WTC11 (cell line): Measurements from ENCODE around the gene MSLN. TPM values are rescaled to one million over a fixed set of nuclear protein-coding genes. Genes with fewer than 3 reads are reported as not detected.

Source experiments
- ATAC-seq: fragments of 200-7000 bp; cut with Tn5 transposase; 2 replicates; pipeline ENCODE4 v1.10.0; 2021; ENCODE audit warnings: mild to moderate bottlenecking, moderate library complexity
- CTCF ChIA-PET: fragments of 300-600 bp; sonication (Branson Sonifier 250); formaldehyde crosslinking; loops from one replicate; lab custom pipeline; 2021; ENCODE audit warnings: antibody characterized with exemption; lab: Charles Lee
- POLR2A ChIA-PET: fragments of 350-600 bp; sonication (Branson Sonifier 250); formaldehyde crosslinking; loops from one replicate; lab custom pipeline; 2021; ENCODE audit warnings: antibody characterized with exemption; lab: Charles Lee
- DNase-seq: peaks from one replicate; pipeline ENCODE4 v3.0.0; 2021; ENCODE audit warnings: low spot score
- H3K27ac Mint-ChIP-seq: 2 replicates; pipeline ENCODE4 v1.8.0; 2021; ENCODE audit warnings: mixed read lengths
- H3K27me3 Mint-ChIP-seq: 2 replicates; pipeline ENCODE4 v1.8.0; 2021; ENCODE audit warnings: low read depth, mild to moderate bottlenecking, moderate library complexity, mixed read lengths
- H3K36me3 Mint-ChIP-seq: 2 replicates; pipeline ENCODE4 v1.8.0; 2021; ENCODE audit warnings: mixed read lengths
- H3K4me1 Mint-ChIP-seq: 2 replicates; pipeline ENCODE4 v1.8.0; 2022; ENCODE audit warnings: mixed read lengths
- H3K4me3 Mint-ChIP-seq: 2 replicates; pipeline ENCODE4 v1.8.0; 2021; ENCODE audit warnings: mild to moderate bottlenecking, moderate library complexity, mixed read lengths
- H3K9me3 Mint-ChIP-seq: 2 replicates; pipeline ENCODE4 v1.8.0; 2021; ENCODE audit warnings: mixed read lengths
- AR ChIP-seq: fragments of 250-450 bp; sonication (Bioruptor Pico); IDR thresholded peaks from 2 replicates; pipeline ENCODE4 v1.9.0; 2021; ENCODE audit warnings: mild to moderate bottlenecking
- ARID4B ChIP-seq: sonication (generic); formaldehyde crosslinking; IDR thresholded peaks from 2 replicates; pipeline ENCODE4 v1.8.0; 2023; ENCODE audit warnings: missing genetic modification reagents, mild to moderate bottlenecking, borderline replicate concordance
- ATF2 ChIP-seq: sonication (generic); formaldehyde crosslinking; IDR thresholded peaks from 2 replicates; pipeline ENCODE4 v1.8.1; 2022; ENCODE audit warnings: low read depth, missing genetic modification reagents, borderline replicate concordance
- ATF3 ChIP-seq: sonication (generic); formaldehyde crosslinking; conservative IDR thresholded peaks from 2 replicates; pipeline ENCODE4 v1.8.1; 2022; ENCODE audit warnings: mild to moderate bottlenecking, missing genetic modification reagents
- FOXJ3 ChIP-seq: sonication (generic); formaldehyde crosslinking; IDR thresholded peaks from 2 replicates; pipeline ENCODE4 v1.9.0; 2021; ENCODE audit warnings: missing genetic modification reagents, mild to moderate bottlenecking, borderline replicate concordance
- FOXP4 ChIP-seq: sonication (generic); formaldehyde crosslinking; IDR thresholded peaks from 2 replicates; pipeline ENCODE4 v1.8.0; 2022; ENCODE audit warnings: mild to moderate bottlenecking, missing genetic modification reagents
- GRHL2 ChIP-seq: fragments of 250-450 bp; sonication (Bioruptor Pico); IDR thresholded peaks from 2 replicates; pipeline ENCODE4 v1.8.0; 2022; ENCODE audit warnings: mild to moderate bottlenecking, moderate library complexity; ENCODE audit not compliant: insufficient replicate concordance, severe bottlenecking
- KAT7 ChIP-seq: sonication (generic); formaldehyde crosslinking; IDR thresholded peaks from 2 replicates; pipeline ENCODE4 v1.8.1; 2023; ENCODE audit warnings: missing genetic modification reagents, mild to moderate bottlenecking, borderline replicate concordance
- NR2C2 ChIP-seq: sonication (generic); formaldehyde crosslinking; IDR thresholded peaks from 2 replicates; pipeline ENCODE4 v1.8.0; 2022; ENCODE audit warnings: mild to moderate bottlenecking, missing genetic modification reagents
- RORB ChIP-seq: fragments of 250-450 bp; sonication (Bioruptor Pico); IDR thresholded peaks from 2 replicates; pipeline ENCODE4 v1.9.0; 2021; ENCODE audit warnings: mild to moderate bottlenecking
- SP1 ChIP-seq: sonication (generic); formaldehyde crosslinking; conservative IDR thresholded peaks from 2 replicates; pipeline ENCODE4 v1.8.1; 2022; ENCODE audit warnings: missing genetic modification reagents
- TCF7 ChIP-seq: sonication (generic); formaldehyde crosslinking; IDR thresholded peaks from 2 replicates; pipeline ENCODE4 v1.8.0; 2022; ENCODE audit warnings: mild to moderate bottlenecking, low read depth, missing genetic modification reagents, moderate library complexity
- TEAD4 ChIP-seq: sonication (generic); formaldehyde crosslinking; IDR thresholded peaks from 2 replicates; pipeline ENCODE4 v1.8.0; 2022; ENCODE audit warnings: mild to moderate bottlenecking, missing genetic modification reagents
- total RNA-seq: library from RNA; stranded (reverse); gene quantifications from 3 replicates; pipeline ENCODE4 v1.2.3, GENCODE V29; 2021
- TF ChIP-seq, protein P1 (sequence below): sonication (generic); formaldehyde crosslinking; IDR thresholded peaks from 2 replicates; pipeline ENCODE4 v1.8.0; 2023; ENCODE audit warnings: missing genetic modification reagents
- TF ChIP-seq, protein P2 (sequence below): sonication (generic); formaldehyde crosslinking; IDR thresholded peaks from 2 replicates; pipeline ENCODE4 v1.8.1; 2022; ENCODE audit warnings: mild to moderate bottlenecking, missing genetic modification reagents, moderate library complexity, borderline replicate concordance
- TF ChIP-seq, protein P3 (sequence below): sonication (generic); formaldehyde crosslinking; IDR thresholded peaks from 2 replicates; pipeline ENCODE4 v1.8.1; 2022; ENCODE audit warnings: missing genetic modification reagents, borderline replicate concordance
- TF ChIP-seq, protein P4 (sequence below): sonication (generic); formaldehyde crosslinking; IDR thresholded peaks from 2 replicates; pipeline ENCODE4 v1.8.0; 2022; ENCODE audit warnings: mild to moderate bottlenecking, missing genetic modification reagents

The MSLN gene
- total RNA-seq, 1 experiment from 2014 or later: 0.20 TPM

DNA sequence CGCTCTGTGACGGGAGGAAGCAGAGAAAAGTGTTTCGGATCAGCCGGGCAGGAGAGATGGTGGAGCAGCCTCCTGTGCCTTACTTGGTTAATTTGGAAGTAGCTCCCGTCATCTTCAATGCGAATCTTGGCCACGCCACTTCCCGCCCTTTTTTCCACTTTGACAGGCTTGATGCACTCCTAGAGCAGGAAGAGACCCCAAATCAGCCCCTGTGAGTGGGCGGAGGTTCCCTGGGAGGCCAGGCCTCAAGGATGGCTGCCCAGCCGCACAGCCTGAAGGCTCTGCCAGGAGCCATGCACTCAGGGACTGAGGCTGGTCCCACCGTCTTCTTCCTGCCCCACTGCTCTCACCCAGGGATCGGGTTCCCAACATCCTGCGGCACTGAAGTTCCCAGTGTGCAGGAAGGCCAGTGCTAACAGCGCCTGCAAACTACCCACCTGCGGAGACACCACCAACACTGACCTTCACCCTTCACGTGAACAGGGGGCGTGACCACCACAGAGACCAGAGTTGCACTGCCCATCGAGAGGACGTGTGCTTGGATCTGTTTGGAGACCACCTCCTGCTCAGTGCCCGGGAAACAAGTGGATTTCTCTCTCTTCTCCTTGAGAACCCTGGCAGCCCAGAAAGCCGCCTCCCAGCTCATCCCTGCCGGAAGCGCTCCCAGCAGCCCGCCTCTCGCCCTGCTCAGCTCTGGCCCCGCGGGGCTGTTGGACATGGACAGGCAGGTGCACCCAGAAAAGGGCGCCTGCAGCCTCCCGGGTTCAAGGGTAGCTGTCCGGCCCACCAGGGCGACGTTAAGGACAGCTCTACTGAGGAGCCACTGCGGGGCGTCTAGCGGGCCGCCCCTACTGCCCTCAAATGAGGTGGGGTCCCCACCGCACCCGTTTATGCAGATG is 20.7 kb upstream of the MSLN start (continued):
- TF ChIP-seq SP1 (CRISPR knock-in tag) (no peak), GRHL2 (CRISPR knock-in tag) (no peak), TEAD4 (CRISPR knock-in tag) (no peak), TCF7 (CRISPR knock-in tag) (no peak), FOXJ3 (CRISPR knock-in tag) (no peak), ATF3 (no peak)
- TF ChIP-seq, protein P1, sequence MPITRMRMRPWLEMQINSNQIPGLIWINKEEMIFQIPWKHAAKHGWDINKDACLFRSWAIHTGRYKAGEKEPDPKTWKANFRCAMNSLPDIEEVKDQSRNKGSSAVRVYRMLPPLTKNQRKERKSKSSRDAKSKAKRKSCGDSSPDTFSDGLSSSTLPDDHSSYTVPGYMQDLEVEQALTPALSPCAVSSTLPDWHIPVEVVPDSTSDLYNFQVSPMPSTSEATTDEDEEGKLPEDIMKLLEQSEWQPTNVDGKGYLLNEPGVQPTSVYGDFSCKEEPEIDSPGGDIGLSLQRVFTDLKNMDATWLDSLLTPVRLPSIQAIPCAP (CRISPR knock-in tag): no peak

DNA sequence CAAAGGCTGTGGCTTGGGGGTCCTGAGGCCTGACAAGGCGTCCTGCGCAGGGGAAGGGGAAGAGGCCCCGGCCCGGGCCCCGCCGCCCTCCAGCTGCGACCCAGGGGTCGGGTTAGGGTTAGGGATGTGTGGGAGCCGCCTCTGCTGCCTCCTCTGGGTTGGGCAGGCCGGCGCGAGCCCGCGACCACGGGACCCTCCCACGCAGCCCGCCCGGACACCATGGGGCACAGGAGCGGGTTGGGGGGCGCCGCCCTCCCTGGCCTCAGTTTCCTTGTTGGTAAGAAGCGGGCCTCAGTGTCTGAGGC is 20.1 kb upstream of the MSLN start:
- Mint-ChIP-seq H3K4me1 (peaks cover 14% of the 10 kb centered on the region), H3K27me3 (no peaks in the 10 kb centered on the region), H3K27ac (no peak overlapping the region), H3K36me3 (peaks cover 6% of the 10 kb centered on the region; the same call in 1 of the 2 replicates), H3K9me3 (no peaks in the 10 kb centered on the region), H3K4me3 (peak overlapping the region; percentile 74)
- CTCF ChIA-PET: interaction anchor here (0.5 to 3.2 kb wide), 22 partner anchors 7 to 1042 kb away, joined by 3 to 28 read pairs (median 5); partner anchors contain the start of genes ANTKMT, CCDC78, CHTF18 and HAGHL
- ATAC-seq (no peak), DNase-seq (no peak)
- POLR2A ChIA-PET: interaction anchor here (0.9 to 1.8 kb wide), 3 partner anchors 20 to 45 kb away, joined by 3 to 10 read pairs (median 4); partner anchors contain the start of genes ANTKMT and MSLN
- TF ChIP-seq KAT7 (CRISPR knock-in tag) (no peak), NR2C2 (CRISPR knock-in tag) (no peak), ATF2 (CRISPR knock-in tag) (no peak), ARID4B (CRISPR knock-in tag) (no peak), AR (CRISPR knock-in tag) (no peak), RORB (no peak), GRHL2 (CRISPR knock-in tag) (no peak), FOXP4 (CRISPR knock-in tag) (no peak)
- TF ChIP-seq, protein P2, sequence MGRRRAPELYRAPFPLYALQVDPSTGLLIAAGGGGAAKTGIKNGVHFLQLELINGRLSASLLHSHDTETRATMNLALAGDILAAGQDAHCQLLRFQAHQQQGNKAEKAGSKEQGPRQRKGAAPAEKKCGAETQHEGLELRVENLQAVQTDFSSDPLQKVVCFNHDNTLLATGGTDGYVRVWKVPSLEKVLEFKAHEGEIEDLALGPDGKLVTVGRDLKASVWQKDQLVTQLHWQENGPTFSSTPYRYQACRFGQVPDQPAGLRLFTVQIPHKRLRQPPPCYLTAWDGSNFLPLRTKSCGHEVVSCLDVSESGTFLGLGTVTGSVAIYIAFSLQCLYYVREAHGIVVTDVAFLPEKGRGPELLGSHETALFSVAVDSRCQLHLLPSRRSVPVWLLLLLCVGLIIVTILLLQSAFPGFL (CRISPR knock-in tag): no peak
- TF ChIP-seq, protein P3, sequence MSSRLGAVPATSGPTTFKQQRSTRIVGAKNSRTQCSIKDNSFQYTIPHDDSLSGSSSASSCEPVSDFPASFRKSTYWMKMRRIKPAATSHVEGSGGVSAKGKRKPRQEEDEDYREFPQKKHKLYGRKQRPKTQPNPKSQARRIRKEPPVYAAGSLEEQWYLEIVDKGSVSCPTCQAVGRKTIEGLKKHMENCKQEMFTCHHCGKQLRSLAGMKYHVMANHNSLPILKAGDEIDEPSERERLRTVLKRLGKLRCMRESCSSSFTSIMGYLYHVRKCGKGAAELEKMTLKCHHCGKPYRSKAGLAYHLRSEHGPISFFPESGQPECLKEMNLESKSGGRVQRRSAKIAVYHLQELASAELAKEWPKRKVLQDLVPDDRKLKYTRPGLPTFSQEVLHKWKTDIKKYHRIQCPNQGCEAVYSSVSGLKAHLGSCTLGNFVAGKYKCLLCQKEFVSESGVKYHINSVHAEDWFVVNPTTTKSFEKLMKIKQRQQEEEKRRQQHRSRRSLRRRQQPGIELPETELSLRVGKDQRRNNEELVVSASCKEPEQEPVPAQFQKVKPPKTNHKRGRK (CRISPR knock-in tag): no peak
- TF ChIP-seq, protein P4, sequence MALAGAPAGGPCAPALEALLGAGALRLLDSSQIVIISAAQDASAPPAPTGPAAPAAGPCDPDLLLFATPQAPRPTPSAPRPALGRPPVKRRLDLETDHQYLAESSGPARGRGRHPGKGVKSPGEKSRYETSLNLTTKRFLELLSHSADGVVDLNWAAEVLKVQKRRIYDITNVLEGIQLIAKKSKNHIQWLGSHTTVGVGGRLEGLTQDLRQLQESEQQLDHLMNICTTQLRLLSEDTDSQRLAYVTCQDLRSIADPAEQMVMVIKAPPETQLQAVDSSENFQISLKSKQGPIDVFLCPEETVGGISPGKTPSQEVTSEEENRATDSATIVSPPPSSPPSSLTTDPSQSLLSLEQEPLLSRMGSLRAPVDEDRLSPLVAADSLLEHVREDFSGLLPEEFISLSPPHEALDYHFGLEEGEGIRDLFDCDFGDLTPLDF (CRISPR knock-in tag): no peak
